ENCODE measurements around the gene MICOS13.

Gene MICOS13

GRCh38 chr19:5680437-5681368 lies at the start of gene MICOS13, which contains the start of gene HSD11B1L:
MICOS13 (minus strand) TSS chr19:5680516; CDS start chr19:5680486, 30 bp downstream.
HSD11B1L (plus strand) TSS chr19:5681027; CDS start chr19:5684833, 3,806 bp downstream.
- peaks cover 14% of the 10 kb centered on the region for H3K27me3 ChIP-seq (replicated peaks; ENCODE audit: insufficient read depth, low read length)
- H2AFZ ChIP-seq (ENCODE audit: low read length): peak within 1 kb of the TSS; percentile 89
- 0 out of 2 replicates have a peak, but pooled peaks cover under 1% of the 10 kb centered on the region for H3F3A ChIP-seq (ENCODE audit: insufficient read depth, low read length)
- H3K9me3 ChIP-seq (replicated peaks; ENCODE audit: insufficient read depth, low read length): no peaks in the 10 kb centered on the region
- H3K4me3 ChIP-seq (ENCODE audit: low read length): peak within 1 kb of the TSS; percentile 95
- H3K9ac ChIP-seq (ENCODE audit: low read length): peak within 1 kb of the TSS; percentile 88
- peak; percentile 100 for DNase-seq
- H3K79me2 ChIP-seq (ENCODE audit: low read length): peaks cover 13% of the 10 kb centered on the region
- no peaks in the 10 kb centered on the region for H4K20me1 ChIP-seq (ENCODE audit: insufficient read depth, low read length)
- no peaks in the 10 kb centered on the region for H3K36me3 ChIP-seq (replicated peaks; ENCODE audit: insufficient read depth, low read length)
- peak within 1 kb of the TSS; percentile 74 for H3K27ac ChIP-seq (ENCODE audit: low read length)
- H3K9me2 ChIP-seq (replicated peaks; ENCODE audit: insufficient read depth, low read length): no peaks in the 10 kb centered on the region
- H3K4me1 ChIP-seq (ENCODE audit: low read length): peaks cover 7% of the 10 kb centered on the region
- TF ChIP-seq CTCF (IDR thresholded peaks at IDR 0.05; ENCODE audit: low read length): no peak
- no peak for TF ChIP-seq EZH2phosphoT487 (IDR thresholded peaks at IDR 0.05; ENCODE audit: low read length)
- peak within 1 kb of the TSS; percentile 96 for H3K4me2 ChIP-seq (ENCODE audit: low read depth, low read length)

GRCh38 chr19:5727453-5728050 lies 47.2 kb upstream of the MICOS13 start:
- H3K79me2 ChIP-seq (ENCODE audit: low read length): no peaks in the 10 kb centered on the region
- no peaks in the 10 kb centered on the region for H4K20me1 ChIP-seq (ENCODE audit: insufficient read depth, low read length)
- no peaks in the 10 kb centered on the region for H3K9me3 ChIP-seq (replicated peaks; ENCODE audit: insufficient read depth, low read length)
- H3K4me2 ChIP-seq (ENCODE audit: low read depth, low read length): no peak overlapping the region
- no peaks in the 10 kb centered on the region for H3K36me3 ChIP-seq (replicated peaks; ENCODE audit: insufficient read depth, low read length)
- no peak overlapping the region for H3K4me3 ChIP-seq (ENCODE audit: low read length)
- TF ChIP-seq EZH2 (optimal IDR thresholded peaks at IDR 0.05; ENCODE audit: low read depth, low read length): no peak
- no peak for TF ChIP-seq CTCF (IDR thresholded peaks at IDR 0.05; ENCODE audit: low read length)
- peaks cover 73% of the 10 kb centered on the region for H3K27me3 ChIP-seq (replicated peaks; ENCODE audit: insufficient read depth, low read length)
- H2AFZ ChIP-seq (ENCODE audit: low read length): no peak overlapping the region
- no peak overlapping the region for H3K27ac ChIP-seq (ENCODE audit: low read length)
- H3K9me2 ChIP-seq (replicated peaks; ENCODE audit: insufficient read depth, low read length): no peaks in the 10 kb centered on the region
- H3K9ac ChIP-seq (ENCODE audit: low read length): no peak overlapping the region
- no peaks in the 10 kb centered on the region for H3F3A ChIP-seq (ENCODE audit: insufficient read depth, low read length)
- no peak for DNase-seq
- no peaks in the 10 kb centered on the region for H3K4me1 ChIP-seq (ENCODE audit: low read length)

GRCh38 chr19:5719961-5720790 lies 39.9 kb upstream of the MICOS13 start, which contains the start of the genes CATSPERD and LONP1:
CATSPERD (plus strand) TSS chr19:5720637; CDS start chr19:5720738, 101 bp downstream.
LONP1 (minus strand) TSS chr19:5720146; CDS start chr19:5720132, 14 bp downstream.
- Histone ChIP-seq H3K4me2 (ENCODE audit: low read depth, low read length) (peak within 1 kb of the TSS; percentile 71), H3F3A (ENCODE audit: insufficient read depth, low read length) (no peaks in the 10 kb centered on the region), H3K27me3 (replicated peaks; ENCODE audit: insufficient read depth, low read length) (peaks cover 16% of the 10 kb centered on the region), H3K79me2 (ENCODE audit: low read length) (peaks cover 45% of the 10 kb centered on the region), H3K9me3 (replicated peaks; ENCODE audit: insufficient read depth, low read length) (no peaks in the 10 kb centered on the region), H4K20me1 (ENCODE audit: insufficient read depth, low read length) (0 out of 2 replicates have a peak, but pooled peaks cover 5% of the 10 kb centered on the region), H3K9ac (ENCODE audit: low read length) (peak within 1 kb of the TSS; percentile 96), H3K36me3 (replicated peaks; ENCODE audit: insufficient read depth, low read length) (peaks cover 5% of the 10 kb centered on the region; the same call in 1 of the 2 replicates), H3K27ac (ENCODE audit: low read length) (peak within 1 kb of the TSS; percentile 86), H2AFZ (ENCODE audit: low read length) (peak within 1 kb of the TSS; percentile 81), H3K4me1 (ENCODE audit: low read length) (peaks cover 4% of the 10 kb centered on the region; the same call in 1 of the 2 replicates), H3K4me3 (ENCODE audit: low read length) (peak within 1 kb of the TSS; percentile 84), H3K9me2 (replicated peaks; ENCODE audit: insufficient read depth, low read length) (no peaks in the 10 kb centered on the region)
- DNase-seq: peak; percentile 100
- no peak for TF ChIP-seq EZH2phosphoT487 (IDR thresholded peaks at IDR 0.05; ENCODE audit: low read length)
- TF ChIP-seq CTCF (IDR thresholded peaks at IDR 0.05; ENCODE audit: low read length): peak; percentile 97
- no peak for TF ChIP-seq EZH2 (optimal IDR thresholded peaks at IDR 0.05; ENCODE audit: low read depth, low read length)
